NCI-H69 (cell line): ENCODE results near the gene BMAL1.

ENCODE experiments used
- DNase-seq: peaks from one replicate; lab custom pipeline; 2025; lab: John Stamatoyannopoulos, UW

The BMAL1 gene

GRCh38 chr11:13317293-13318080, 39.9 kb downstream of the BMAL1 start:
- DNase-seq, result no peak

GRCh38 chr11:13318498-13319295, 41.1 kb downstream of the BMAL1 start:
- DNase-seq, result no peak

GRCh38 chr11:13320688-13321087, 43.1 kb downstream of the BMAL1 start:
- DNase-seq, result no peak

- peak; percentile 12 for DNase-seq
Observed at GRCh38 chr11:13321431-13321830, 43.8 kb downstream of the BMAL1 start.

- DNase-seq, result no peak
Observed at GRCh38 chr11:13324141-13324540, 46.6 kb downstream of the BMAL1 start.

- DNase-seq, result no peak
Observed at GRCh38 chr11:13324709-13325108, 47.1 kb downstream of the BMAL1 start.

GRCh38 chr11:13327421-13327820, 49.8 kb downstream of the BMAL1 start:
- DNase-seq, result peak; percentile 71

GRCh38 chr11:13328286-13328685, 50.7 kb downstream of the BMAL1 start:
- peak; percentile 82 for DNase-seq

GRCh38 chr11:13329670-13330356, 52.2 kb downstream of the BMAL1 start:
- peak; percentile 97 for DNase-seq

- DNase-seq, result peak; percentile 17
Observed at GRCh38 chr11:13332124-13332523, 54.5 kb downstream of the BMAL1 start.

- no peak for DNase-seq
Observed at GRCh38 chr11:13333456-13333957, 55.9 kb downstream of the BMAL1 start.

GRCh38 chr11:13334034-13334786, 56.6 kb downstream of the BMAL1 start:
- DNase-seq, result no peak

- DNase-seq, result peak; percentile 74
Observed at GRCh38 chr11:13335319-13335718, 57.7 kb downstream of the BMAL1 start.

GRCh38 chr11:13336246-13336878, 58.8 kb downstream of the BMAL1 start:
- peak; percentile 43 for DNase-seq

GRCh38 chr11:13338019-13338426, 60.4 kb downstream of the BMAL1 start:
- peak; percentile 34 for DNase-seq

GRCh38 chr11:13338427-13339069, 61.0 kb downstream of the BMAL1 start:
- DNase-seq, result peak; percentile 34

- peak; percentile 56 for DNase-seq
Observed at GRCh38 chr11:13339195-13340153, 61.9 kb downstream of the BMAL1 start.

- no peak for DNase-seq
Observed at GRCh38 chr11:13341026-13341425, 63.4 kb downstream of the BMAL1 start.

- no peak for DNase-seq
Observed at GRCh38 chr11:13343067-13343466, 65.5 kb downstream of the BMAL1 start.
